Ascending aorta (tissue), 2 donors: ENCODE measurements around the gene KCNN4. TPM values are rescaled to one million over a fixed set of nuclear protein-coding genes. Genes with fewer than 3 reads are reported as not detected.

Experiments used
- DNase-seq, 2 donors: peaks; one replicate each; pipeline ENCODE4 v3.0.0-alpha.2; 2019; ENCODE audit warnings: low spot score in 2 of 2
- H3K27ac ChIP-seq, 2 donors: fragments of 200-600 bp; sonication (generic); one replicate each; pipeline ENCODE4 v1.5.1; 2016 to 2017; ENCODE audit warnings: mild to moderate bottlenecking in 1 of 2
- H3K27me3 ChIP-seq: fragments of 200-600 bp; sonication (generic); one replicate; pipeline ENCODE4 v1.5.1; 2017
- H3K36me3 ChIP-seq, 2 donors: fragments of 200-600 bp; sonication (generic); one replicate each; pipeline ENCODE4 v1.5.1; 2016
- H3K4me1 ChIP-seq, 2 donors: fragments of 200-600 bp; sonication (generic); one replicate each; pipeline ENCODE4 v1.5.1; 2016 to 2017; ENCODE audit warnings: mild to moderate bottlenecking in 1 of 2
- H3K4me3 ChIP-seq, 2 donors: fragments of 200-600 bp; sonication (generic); one replicate each; pipeline ENCODE4 v1.5.1; 2016 to 2017; ENCODE audit warnings: mild to moderate bottlenecking in 1 of 2
- H3K9me3 ChIP-seq, 2 donors: fragments of 200-600 bp; sonication (generic); one replicate each; pipeline ENCODE4 v1.5.1; 2016
- CTCF ChIP-seq, 3 experiments: fragments of 200-600 bp in 2 of 3; fragments of 450-650 bp in 1 of 3; sonication (generic) in 2 of 3; IDR thresholded peaks; one replicate each; pipeline ENCODE4 v1.5.1; 2016 to 2019; ENCODE audit warnings: antibody characterized with exemption in 3 of 3, mild to moderate bottlenecking in 1 of 3, moderate library complexity in 1 of 3
- intact Hi-C: fragments of 100-400 bp; cut with DNase I; formaldehyde crosslinking; loops from one replicate; pipeline ENCODE4 v1.15.1; 2023
- total RNA-seq: library from RNA; depleted of rRNA; stranded (reverse); fragments of >200 nt; gene quantifications from one replicate; pipeline ENCODE4 v1.1.0, GENCODE V29; 2016

KCNN4 gene
- total RNA-seq, 1 donor from 2014 or later: 2.3 TPM

- H3K27ac ChIP-seq: no peak overlapping the region
- peaks cover 5% of the 10 kb centered on the region for H3K27me3 ChIP-seq
- no peak overlapping the region for H3K4me3 ChIP-seq
- H3K4me1 ChIP-seq: no peaks in the 10 kb centered on the region
- intact Hi-C loops: no loop called here
- no peaks in the 10 kb centered on the region for H3K36me3 ChIP-seq
- TF ChIP-seq CTCF (IDR thresholded peaks at IDR 0.05): no peak
- H3K9me3 ChIP-seq: no peaks in the 10 kb centered on the region
- no peak for DNase-seq
Observed at GRCh38 chr19:43797118-43797517, 16.3 kb upstream of the KCNN4 start.

GRCh38 chr19:43790587-43790986 lies 9.8 kb upstream of the KCNN4 start:
- Histone ChIP-seq H3K27ac (no peak overlapping the region), H3K4me3 (no peak overlapping the region), H3K27me3 (no peaks in the 10 kb centered on the region), H3K36me3 (no peaks in the 10 kb centered on the region), H3K9me3 (no peaks in the 10 kb centered on the region), H3K4me1 (no peaks in the 10 kb centered on the region)
- no peak for DNase-seq
- intact Hi-C loops: no loop called here
- no peak for TF ChIP-seq CTCF (IDR thresholded peaks at IDR 0.05)

- TF ChIP-seq CTCF (IDR thresholded peaks at IDR 0.05): no peak
- Histone ChIP-seq H3K4me1 (peaks cover 0 to 7% of the 10 kb centered on the region in 2 donors), H3K36me3 (no peaks in the 10 kb centered on the region), H3K27me3 (no peaks in the 10 kb centered on the region), H3K4me3 (no peak overlapping the region), H3K9me3 (no peaks in the 10 kb centered on the region), H3K27ac (no peak overlapping the region)
- intact Hi-C loops: no loop called here
- no peak for DNase-seq
Observed at GRCh38 chr19:43789029-43789428, 8.3 kb upstream of the KCNN4 start.

GRCh38 chr19:43786665-43787064 lies 5.9 kb upstream of the KCNN4 start:
- Histone ChIP-seq H3K27me3 (no peaks in the 10 kb centered on the region), H3K4me3 (no peak overlapping the region), H3K36me3 (no peaks in the 10 kb centered on the region), H3K4me1 (peaks cover 0 to 7% of the 10 kb centered on the region in 2 donors), H3K9me3 (no peaks in the 10 kb centered on the region), H3K27ac (no peak overlapping the region)
- no peak for TF ChIP-seq CTCF (IDR thresholded peaks at IDR 0.05)
- no peak for DNase-seq
- intact Hi-C loops: no loop called here

GRCh38 chr19:43784981-43785808 lies 4.4 kb upstream of the KCNN4 start:
- Histone ChIP-seq H3K27ac (no peak overlapping the region), H3K4me1 (peaks cover 0 to 7% of the 10 kb centered on the region in 2 donors), H3K27me3 (no peaks in the 10 kb centered on the region), H3K36me3 (no peaks in the 10 kb centered on the region), H3K4me3 (peak overlapping the region in 1 of 2 donors; percentile 31), H3K9me3 (no peaks in the 10 kb centered on the region)
- DNase-seq: peak in 1 of 2 donors; percentile 76
- intact Hi-C loops: loop anchor here (1.0 kb wide), 1 partner anchor 40 kb away; no protein-coding TSS in a partner anchor
- TF ChIP-seq CTCF (IDR thresholded peaks at IDR 0.05): peak; percentile 92 to 97 (median 94)
